ENCODE results near the gene DCST2. TPM values are rescaled to one million over a fixed set of nuclear protein-coding genes. Genes with fewer than 3 reads are reported as not detected.

Gene DCST2
- total RNA-seq: 0.16 TPM in 1 of 2 replicates, not detected in the other

DNA sequence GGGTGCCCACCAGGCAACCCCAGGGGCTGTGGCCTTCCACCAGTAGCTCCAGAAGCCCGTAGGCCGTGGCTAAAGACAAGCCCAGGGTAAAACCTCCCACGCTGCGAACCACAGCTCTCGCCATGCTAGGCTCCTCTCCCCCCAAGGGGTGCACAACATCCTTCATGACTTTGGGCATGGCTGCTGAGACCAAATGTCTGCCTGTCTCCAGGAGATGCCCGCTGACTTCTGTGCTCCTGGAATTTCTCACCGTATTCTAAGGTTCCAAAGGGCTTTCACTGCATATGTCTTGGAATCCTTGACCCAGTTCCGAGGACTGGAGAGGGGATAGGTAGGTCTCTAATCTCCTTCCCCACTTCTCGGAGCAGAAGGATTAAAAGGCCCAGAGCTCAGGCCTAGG, at the start of gene DCST2, which contains the start of gene DCST1:
DCST2 (minus strand) TSS at position 258 of the 400 bp plus-strand sequence; CDS start at position 178, 80 bp downstream.
DCST1 (plus strand) TSS at position 301 of the 400 bp plus-strand sequence. CDS start 213 bp downstream, outside the sequence.
- Mint-ChIP-seq H3K9me3 (no peaks in the 10 kb centered on the region), H3K27me3 (peaks cover 16% of the 10 kb centered on the region), H3K4me3 (no peak within 1 kb of the TSS), H3K4me1 (no peaks in the 10 kb centered on the region), H3K36me3 (ENCODE audit: low read depth) (no peaks in the 10 kb centered on the region), H3K27ac (no peak within 1 kb of the TSS)
- DNase-seq: no peak
- intact Hi-C loops (cut with micrococcal nuclease): no loop called here

DNA sequence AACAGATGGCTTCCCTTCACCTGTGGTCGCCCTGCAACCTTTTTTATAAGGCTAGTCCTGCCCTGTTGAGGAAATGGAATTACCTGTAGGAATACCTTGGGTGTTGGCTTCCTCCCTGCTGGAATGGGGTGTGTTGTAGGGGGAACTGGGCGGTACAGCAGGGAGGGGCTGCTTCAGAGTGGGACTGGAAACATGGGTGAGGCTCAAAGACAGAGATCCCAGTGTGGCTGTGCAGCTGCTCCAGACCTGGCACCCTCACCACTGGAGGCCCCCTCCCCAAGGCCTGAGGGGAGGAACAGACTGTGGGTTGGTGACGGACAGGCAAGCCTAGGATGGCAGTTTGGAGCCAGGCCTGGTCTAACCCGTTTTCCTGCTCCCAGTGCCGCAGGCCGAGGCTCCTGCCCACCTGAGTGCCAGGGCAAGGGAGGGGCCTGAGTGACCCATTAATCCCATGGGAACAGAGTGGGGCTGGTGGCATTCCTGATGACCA, 49.5 kb upstream of the DCST2 start:
- H3K9me3 Mint-ChIP-seq: no peaks in the 10 kb centered on the region
- peaks cover 44% of the 10 kb centered on the region for H3K4me1 Mint-ChIP-seq
- H3K36me3 Mint-ChIP-seq (ENCODE audit: low read depth): no peaks in the 10 kb centered on the region
- peak overlapping the region; percentile 75 for H3K4me3 Mint-ChIP-seq
- no peak overlapping the region for H3K27ac Mint-ChIP-seq
- peaks cover 36% of the 10 kb centered on the region for H3K27me3 Mint-ChIP-seq
- DNase-seq: no peak
- intact Hi-C loops (cut with micrococcal nuclease): no loop called here

DNA sequence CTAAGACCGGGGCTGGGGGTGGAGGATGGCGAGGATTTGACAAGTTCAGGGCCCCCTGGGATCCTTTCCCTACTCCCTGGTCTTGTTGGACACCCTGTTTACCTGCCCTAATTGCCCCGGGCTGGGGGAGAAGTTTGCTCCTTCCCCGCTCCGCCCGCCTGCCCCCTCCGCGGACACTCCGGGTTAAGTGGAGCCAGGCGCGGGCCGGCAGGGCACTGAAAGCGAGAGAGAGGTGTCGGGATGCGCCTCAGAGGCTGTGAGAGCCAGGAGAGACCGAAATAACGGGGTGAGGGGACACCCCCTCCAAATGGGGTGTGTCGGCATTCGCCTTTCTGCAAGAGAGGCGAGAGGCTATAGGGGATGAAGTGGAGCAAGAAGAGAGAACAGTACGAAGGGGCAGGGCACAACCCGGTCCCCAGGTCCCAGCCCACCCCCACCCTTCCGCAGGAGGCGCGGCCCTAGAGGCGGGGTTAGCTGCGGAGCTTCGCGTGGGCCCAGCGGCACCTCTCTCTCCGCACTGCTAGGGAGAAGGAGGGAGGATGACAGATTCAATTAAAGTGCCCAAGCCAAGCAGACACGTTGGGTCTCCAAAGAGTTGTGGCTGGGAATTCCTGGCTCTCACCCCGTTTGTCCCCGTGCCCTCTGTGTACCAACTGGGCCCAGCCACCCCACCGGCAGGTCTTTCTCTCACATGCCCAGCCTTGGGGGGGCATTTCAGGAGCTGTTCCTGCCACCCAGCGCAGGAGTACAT, 48.9 kb upstream of the DCST2 start:
- H3K36me3 Mint-ChIP-seq (ENCODE audit: low read depth): no peaks in the 10 kb centered on the region
- DNase-seq: peak; percentile 78
- peak overlapping the region; percentile 37 for H3K27ac Mint-ChIP-seq
- H3K9me3 Mint-ChIP-seq: no peaks in the 10 kb centered on the region
- intact Hi-C loops (cut with micrococcal nuclease): no loop called here
- peaks cover 49% of the 10 kb centered on the region for H3K4me1 Mint-ChIP-seq
- peak overlapping the region; percentile 75 for H3K4me3 Mint-ChIP-seq
- peaks cover 41% of the 10 kb centered on the region for H3K27me3 Mint-ChIP-seq

DNA sequence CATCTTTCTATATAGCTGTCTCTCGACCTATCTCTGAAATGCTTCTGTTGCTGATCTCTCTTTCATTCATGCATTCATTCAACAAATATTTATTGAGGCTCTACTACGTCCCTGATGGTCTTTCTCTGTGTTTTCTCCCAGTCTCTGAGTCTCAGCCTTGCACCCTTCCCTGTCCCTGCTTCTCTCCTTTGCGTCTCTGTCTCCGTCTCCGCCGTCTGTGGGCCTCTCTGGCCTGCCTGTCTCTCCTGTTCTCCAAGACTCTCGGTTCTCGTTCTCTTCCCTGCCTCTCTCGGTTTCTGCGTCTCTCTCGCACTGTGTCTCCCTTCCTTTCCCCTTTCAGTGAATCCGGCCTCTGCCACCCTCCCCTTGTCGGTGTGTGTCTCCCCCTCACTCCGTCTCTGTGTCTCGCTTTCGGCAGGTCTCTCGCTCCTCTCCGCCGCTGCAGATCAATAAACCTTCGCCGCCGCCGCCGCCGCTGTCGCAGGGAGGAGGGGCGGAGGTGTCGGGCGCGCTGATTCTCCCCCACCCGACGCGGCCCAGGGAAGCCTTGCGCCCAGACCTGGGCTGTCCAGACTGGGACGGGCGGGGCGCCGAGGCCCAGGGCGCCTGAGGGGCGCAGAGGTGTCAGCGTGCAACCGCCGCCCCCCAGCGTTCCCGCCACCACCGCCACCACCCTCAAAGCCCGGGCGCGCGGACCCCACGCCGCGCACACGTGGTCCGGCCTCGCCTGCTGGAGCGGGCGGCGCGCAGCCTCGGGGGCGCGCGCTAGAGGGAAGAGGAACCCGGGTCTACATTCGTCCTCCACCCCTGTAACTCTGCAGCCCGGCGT, 48.1 kb upstream of the DCST2 start:
- peak overlapping the region; percentile 72 for H3K4me3 Mint-ChIP-seq
- intact Hi-C loops (cut with micrococcal nuclease): loop anchor here (2.0 kb wide), 1 partner anchor 45 kb away; the partner anchor contains the start of gene EFNA1
- H3K9me3 Mint-ChIP-seq: no peaks in the 10 kb centered on the region
- DNase-seq: peak; percentile 81
- peak overlapping the region; percentile 5 for H3K27ac Mint-ChIP-seq
- peaks cover 46% of the 10 kb centered on the region for H3K4me1 Mint-ChIP-seq
- H3K27me3 Mint-ChIP-seq: peaks cover 41% of the 10 kb centered on the region
- no peaks in the 10 kb centered on the region for H3K36me3 Mint-ChIP-seq (ENCODE audit: low read depth)

DNA sequence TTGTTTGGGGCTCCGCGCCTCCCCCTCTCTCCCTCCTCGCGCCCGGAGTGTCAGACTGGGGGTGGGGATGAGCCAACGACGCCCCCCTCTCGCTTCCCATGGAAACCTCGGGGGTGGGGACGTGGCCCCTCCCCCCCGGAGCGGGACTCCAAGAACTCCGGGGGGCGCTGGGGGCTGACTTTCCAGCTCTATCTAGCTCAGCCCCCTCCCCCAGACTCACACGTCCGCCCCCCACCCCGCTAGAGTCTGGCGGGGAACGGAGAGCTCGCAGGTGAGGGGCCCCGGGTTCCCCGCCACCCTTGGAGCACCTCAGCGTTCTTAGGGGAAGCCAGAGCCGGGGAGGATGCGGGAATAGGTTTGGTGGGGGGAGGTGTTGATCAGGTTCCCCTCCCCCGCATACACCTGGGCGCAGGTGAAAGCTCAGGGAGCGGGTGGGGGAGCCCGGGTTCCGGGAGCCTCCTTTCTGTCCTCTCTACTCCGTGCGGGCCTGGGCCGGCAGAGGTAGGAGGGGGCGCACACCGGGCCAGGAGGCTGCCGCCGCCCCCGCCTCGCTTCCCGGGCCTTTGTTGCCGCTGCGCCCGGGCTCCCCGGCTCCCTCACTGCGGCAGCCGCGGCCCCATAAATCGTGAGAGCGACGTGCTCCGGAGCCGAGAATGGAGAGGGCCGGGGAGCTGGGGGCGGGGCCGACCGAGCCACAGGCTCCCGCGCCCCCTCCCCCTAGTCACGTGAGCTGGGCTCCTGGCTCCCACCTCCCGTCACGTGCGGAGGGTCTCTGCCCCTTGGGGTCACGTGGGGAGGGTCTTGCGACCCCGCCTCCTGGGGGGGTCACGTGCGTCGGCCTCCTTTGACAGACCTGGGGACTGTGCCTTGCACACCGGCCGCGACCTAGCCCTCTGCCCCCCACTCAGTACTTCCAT, 47.0 kb upstream of the DCST2 start:
- intact Hi-C loops (cut with micrococcal nuclease): loop anchor here (2.0 kb wide), 1 partner anchor 46 kb away; the partner anchor contains the start of gene EFNA1
- Mint-ChIP-seq H3K27me3 (peaks cover 41% of the 10 kb centered on the region), H3K27ac (no peak overlapping the region), H3K4me3 (peak overlapping the region; percentile 72), H3K4me1 (peaks cover 48% of the 10 kb centered on the region), H3K9me3 (no peaks in the 10 kb centered on the region), H3K36me3 (ENCODE audit: low read depth) (no peaks in the 10 kb centered on the region)
- peak; percentile 83 for DNase-seq

DNA sequence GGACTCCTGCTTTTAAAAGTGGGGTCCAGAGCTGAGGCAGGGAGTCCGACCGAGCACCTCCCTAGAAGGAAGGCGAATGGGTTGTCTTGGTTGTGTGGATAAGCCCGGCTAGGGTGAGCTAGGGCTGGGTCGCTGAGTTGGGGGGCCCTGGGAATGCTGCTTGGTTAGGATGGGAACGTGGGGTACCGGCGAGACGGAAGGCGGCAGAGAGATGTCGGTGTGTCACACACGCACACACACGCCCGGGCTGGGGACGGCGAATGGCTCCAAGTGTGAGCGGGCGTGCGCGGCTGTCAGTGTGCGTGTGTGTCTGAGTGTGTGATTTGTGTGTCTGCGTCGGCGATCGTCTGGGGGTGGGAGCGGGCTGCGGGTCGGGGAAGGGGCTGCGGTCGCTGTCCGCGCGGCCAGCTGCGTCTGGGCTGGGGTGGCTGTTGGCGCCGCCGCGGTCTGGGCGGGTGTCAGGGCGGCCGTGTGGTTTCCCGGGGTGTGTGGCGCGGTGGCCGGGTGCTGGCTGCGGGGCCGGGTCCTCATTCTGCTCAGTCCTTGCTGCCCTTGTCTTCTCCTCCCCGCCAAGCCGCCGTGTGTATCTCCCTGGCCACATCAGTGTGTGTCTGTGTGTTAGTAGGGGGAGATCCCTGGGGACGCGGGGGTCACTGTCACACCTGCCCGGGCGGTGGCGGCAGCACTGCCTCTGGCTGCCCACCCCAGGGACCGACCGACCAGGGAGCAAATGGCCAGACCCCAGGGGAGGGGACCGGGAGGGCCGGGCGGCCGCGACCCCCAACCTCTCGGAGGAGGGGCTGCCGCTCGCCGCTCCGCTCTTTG, 46.1 kb upstream of the DCST2 start:
- Mint-ChIP-seq H3K9me3 (no peaks in the 10 kb centered on the region), H3K27ac (no peak overlapping the region)

DNA sequence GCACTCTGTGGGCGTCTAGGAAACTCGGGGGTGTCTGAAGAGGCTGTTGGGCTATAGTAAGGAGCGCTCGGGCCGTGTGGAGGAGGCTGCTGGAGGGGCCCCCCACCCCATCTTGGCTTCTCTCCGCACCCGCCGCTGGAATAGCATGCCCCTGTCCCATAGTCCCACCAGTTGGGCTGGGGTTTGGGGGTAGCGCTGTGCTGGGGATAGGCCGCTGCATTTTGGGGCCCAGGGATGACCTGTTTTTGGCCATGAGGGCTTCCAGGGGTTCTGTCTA, 45.6 kb upstream of the DCST2 start:
- H3K36me3 Mint-ChIP-seq (ENCODE audit: low read depth): no peaks in the 10 kb centered on the region
- DNase-seq: no peak
- peak overlapping the region; percentile 80 for H3K4me3 Mint-ChIP-seq
- H3K4me1 Mint-ChIP-seq: peaks cover 45% of the 10 kb centered on the region
- no peak overlapping the region for H3K27ac Mint-ChIP-seq
- no peaks in the 10 kb centered on the region for H3K9me3 Mint-ChIP-seq
- H3K27me3 Mint-ChIP-seq: peaks cover 41% of the 10 kb centered on the region
- intact Hi-C loops (cut with micrococcal nuclease): no loop called here

More for the DNA sequence above, 46.1 kb upstream of the DCST2 start:
- Mint-ChIP-seq H3K4me1 (peaks cover 47% of the 10 kb centered on the region), H3K27me3 (peaks cover 41% of the 10 kb centered on the region), H3K4me3 (peak overlapping the region; percentile 80), H3K36me3 (ENCODE audit: low read depth) (no peaks in the 10 kb centered on the region)
- peak; percentile 75 for DNase-seq
- intact Hi-C loops (cut with micrococcal nuclease): loop anchor here (2.0 kb wide), 1 partner anchor 47 kb away; the partner anchor contains the start of gene EFNA1

DNA sequence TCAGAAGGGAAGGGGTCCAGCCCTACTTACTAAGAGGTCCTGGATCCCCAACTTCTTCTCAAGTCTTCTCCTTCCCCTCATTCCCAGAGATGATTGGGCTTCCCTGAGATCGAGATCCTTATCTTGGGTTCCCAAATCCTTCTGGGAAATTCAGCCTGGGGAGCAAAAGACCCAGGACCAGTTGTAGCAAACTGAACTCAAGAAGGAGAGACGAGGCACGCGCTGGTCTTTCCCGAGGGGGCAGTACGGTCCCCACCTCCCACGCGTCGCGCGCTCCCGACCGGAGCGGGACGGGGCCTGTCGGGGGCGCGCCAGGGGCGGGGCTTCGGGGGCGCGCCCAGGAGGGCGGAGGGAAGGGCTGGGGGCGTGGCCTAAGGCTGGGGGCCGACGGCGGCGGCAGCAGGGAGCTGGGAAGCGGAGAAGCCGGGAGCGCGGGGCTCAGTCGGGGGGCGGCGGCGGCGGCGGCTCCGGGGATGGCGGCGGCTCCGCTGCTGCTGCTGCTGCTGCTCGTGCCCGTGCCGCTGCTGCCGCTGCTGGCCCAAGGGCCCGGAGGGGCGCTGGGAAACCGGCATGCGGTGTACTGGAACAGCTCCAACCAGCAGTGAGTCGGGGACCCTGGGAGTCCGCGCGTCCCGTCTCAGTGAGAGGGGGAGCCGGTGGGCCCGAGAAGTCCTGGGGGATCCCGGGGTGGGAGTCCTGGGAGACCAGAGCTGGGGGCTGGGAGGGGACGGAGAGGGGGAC, 45.1 kb upstream of the DCST2 start, which contains the start of gene EFNA3:
EFNA3 (plus strand) TSS at position 369 of the 741 bp plus-strand sequence; CDS start at position 474, 105 bp downstream.
- H3K36me3 Mint-ChIP-seq (ENCODE audit: low read depth): no peaks in the 10 kb centered on the region
- H3K4me1 Mint-ChIP-seq: peaks cover 44% of the 10 kb centered on the region
- intact Hi-C loops (cut with micrococcal nuclease): no loop called here
- DNase-seq: peak; percentile 92
- H3K4me3 Mint-ChIP-seq: peak within 1 kb of the TSS; percentile 80
- H3K9me3 Mint-ChIP-seq: no peaks in the 10 kb centered on the region
- H3K27ac Mint-ChIP-seq: no peak within 1 kb of the TSS
- H3K27me3 Mint-ChIP-seq: peaks cover 36% of the 10 kb centered on the region

DNA sequence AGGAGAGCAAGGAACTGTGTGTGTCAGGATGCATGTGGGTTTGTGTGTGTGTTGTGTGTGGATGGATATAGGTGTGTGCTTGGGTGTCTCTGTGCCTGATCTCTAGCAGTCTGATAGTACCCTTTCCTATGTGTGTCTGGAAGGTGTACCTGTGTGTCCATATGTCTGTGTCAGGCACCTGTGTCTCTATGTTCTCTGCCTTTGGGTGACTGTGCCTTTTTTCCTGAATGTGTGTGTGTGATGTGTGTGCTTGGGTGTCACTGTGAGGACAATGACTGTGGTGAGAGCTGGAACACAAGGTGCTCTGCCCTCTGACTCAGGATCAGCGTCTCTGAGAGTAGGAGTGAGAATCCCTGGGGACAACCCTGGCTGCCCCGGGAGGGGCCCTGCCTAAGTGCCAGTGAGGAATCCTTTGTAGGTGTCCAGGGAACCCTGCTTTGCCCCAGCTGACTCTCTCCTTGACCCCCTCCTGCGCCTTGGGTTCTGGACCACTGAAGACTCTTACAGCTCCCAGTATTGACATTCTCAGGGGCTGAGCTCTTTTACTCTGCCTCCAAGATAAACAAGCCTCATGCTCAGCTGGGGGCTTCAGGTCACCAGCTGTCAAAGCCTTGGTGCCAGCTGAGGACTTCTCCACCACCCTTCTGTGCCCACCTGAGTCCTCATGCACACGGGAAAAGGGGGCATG, 44.3 kb upstream of the DCST2 start:
- H3K4me3 Mint-ChIP-seq: no peak overlapping the region
- peaks cover 47% of the 10 kb centered on the region for H3K4me1 Mint-ChIP-seq
- H3K36me3 Mint-ChIP-seq (ENCODE audit: low read depth): no peaks in the 10 kb centered on the region

DNA sequence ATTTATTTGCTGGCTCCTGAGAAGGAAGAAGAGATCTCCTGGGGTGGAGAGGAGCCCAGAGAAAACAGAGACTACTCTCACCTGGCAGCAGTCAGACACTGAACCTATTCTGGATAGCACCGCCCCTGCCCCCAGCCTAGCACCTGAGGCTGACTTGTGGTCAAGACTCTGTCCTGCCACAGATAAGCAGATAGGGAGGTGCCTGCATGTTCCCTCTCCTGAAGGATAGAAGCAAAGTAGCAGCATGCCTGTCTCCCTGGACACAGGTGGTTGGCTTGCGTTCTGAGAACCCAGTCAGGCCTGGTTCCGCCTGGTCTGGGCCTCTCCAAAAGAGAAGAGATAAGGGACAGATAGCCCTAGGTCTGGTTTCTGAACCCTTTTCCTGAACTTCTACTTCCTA, 43.8 kb upstream of the DCST2 start:
- no peak overlapping the region for H3K27ac Mint-ChIP-seq
- H3K4me1 Mint-ChIP-seq: peaks cover 44% of the 10 kb centered on the region
- intact Hi-C loops (cut with micrococcal nuclease): no loop called here
- H3K36me3 Mint-ChIP-seq (ENCODE audit: low read depth): no peaks in the 10 kb centered on the region
- H3K9me3 Mint-ChIP-seq: no peaks in the 10 kb centered on the region
- H3K27me3 Mint-ChIP-seq: peaks cover 26% of the 10 kb centered on the region
- H3K4me3 Mint-ChIP-seq: no peak overlapping the region
- DNase-seq: no peak

More for the DNA sequence above, 44.3 kb upstream of the DCST2 start:
- Mint-ChIP-seq H3K9me3 (no peaks in the 10 kb centered on the region), H3K27ac (no peak overlapping the region), H3K27me3 (peaks cover 32% of the 10 kb centered on the region)
- intact Hi-C loops (cut with micrococcal nuclease): no loop called here
- DNase-seq: no peak

DNA sequence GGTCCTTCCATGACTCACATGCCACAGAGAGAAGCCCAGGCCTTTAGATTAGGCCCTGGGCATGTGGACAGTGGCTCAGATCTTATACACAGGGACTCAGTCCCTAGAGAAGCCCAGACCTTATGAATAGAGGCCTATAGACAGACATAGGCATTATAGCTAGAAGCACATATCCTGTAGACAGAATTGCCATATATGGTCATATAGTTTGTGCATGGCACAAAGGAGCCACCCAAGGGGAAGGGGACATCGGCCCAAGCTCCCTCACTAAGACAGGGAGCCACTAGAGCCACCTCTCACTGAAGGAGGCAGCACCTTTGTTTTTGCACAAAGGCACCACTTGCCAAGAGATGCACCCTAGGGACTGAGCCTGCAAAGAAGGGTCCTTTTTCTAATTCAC, 42.8 kb upstream of the DCST2 start:
- Mint-ChIP-seq H3K4me1 (peaks cover 40% of the 10 kb centered on the region), H3K9me3 (no peaks in the 10 kb centered on the region), H3K27me3 (peaks cover 21% of the 10 kb centered on the region), H3K36me3 (ENCODE audit: low read depth) (no peaks in the 10 kb centered on the region), H3K4me3 (no peak overlapping the region), H3K27ac (no peak overlapping the region)
- DNase-seq: no peak
- intact Hi-C loops (cut with micrococcal nuclease): no loop called here

All from activated CD4-positive, alpha-beta T cell treated with anti-CD3 and anti-CD28 coated beads, Interleukin-2, amount 10 ng/mL, durations not matched to agents 24 days and 14 days (primary cell).